ENCODE results near the gene TRAF3.

The TRAF3 gene

GRCh38 chr14:102902523-102903247 lies 125.4 kb downstream of the TRAF3 start:
- TF ChIP-seq TOX (CRISPR knock-in tag; IDR thresholded peaks at IDR 0.05; ENCODE audit: borderline replicate concordance) (no peak), RARB (CRISPR knock-in tag; IDR thresholded peaks at IDR 0.05) (no peak), POU6F1 (CRISPR knock-in tag; IDR thresholded peaks at IDR 0.05; ENCODE audit: borderline replicate concordance, low read depth) (no peak), PATZ1 (CRISPR knock-in tag; IDR thresholded peaks at IDR 0.05; ENCODE audit: borderline replicate concordance) (no peak), ZNF565 (CRISPR knock-in tag; conservative IDR thresholded peaks at IDR 0.05; ENCODE audit: low read depth) (no peak), TSHZ2 (CRISPR knock-in tag; IDR thresholded peaks at IDR 0.05) (no peak), PPARA (CRISPR knock-in tag; IDR thresholded peaks at IDR 0.05; ENCODE audit: borderline replicate concordance) (no peak), OSR1 (CRISPR knock-in tag; IDR thresholded peaks at IDR 0.05) (no peak), ZC3H10 (CRISPR knock-in tag; IDR thresholded peaks at IDR 0.05) (no peak), ARNTL (CRISPR knock-in tag; IDR thresholded peaks at IDR 0.05; ENCODE audit: borderline replicate concordance, low read depth) (no peak), ZFP30 (CRISPR knock-in tag; IDR thresholded peaks at IDR 0.05) (no peak), ZFP3 (CRISPR knock-in tag; IDR thresholded peaks at IDR 0.05) (no peak), ZNF70 (CRISPR knock-in tag; IDR thresholded peaks at IDR 0.05) (no peak), GLIS3 (CRISPR knock-in tag; IDR thresholded peaks at IDR 0.05) (no peak)
- TF ChIP-seq, protein P1, sequence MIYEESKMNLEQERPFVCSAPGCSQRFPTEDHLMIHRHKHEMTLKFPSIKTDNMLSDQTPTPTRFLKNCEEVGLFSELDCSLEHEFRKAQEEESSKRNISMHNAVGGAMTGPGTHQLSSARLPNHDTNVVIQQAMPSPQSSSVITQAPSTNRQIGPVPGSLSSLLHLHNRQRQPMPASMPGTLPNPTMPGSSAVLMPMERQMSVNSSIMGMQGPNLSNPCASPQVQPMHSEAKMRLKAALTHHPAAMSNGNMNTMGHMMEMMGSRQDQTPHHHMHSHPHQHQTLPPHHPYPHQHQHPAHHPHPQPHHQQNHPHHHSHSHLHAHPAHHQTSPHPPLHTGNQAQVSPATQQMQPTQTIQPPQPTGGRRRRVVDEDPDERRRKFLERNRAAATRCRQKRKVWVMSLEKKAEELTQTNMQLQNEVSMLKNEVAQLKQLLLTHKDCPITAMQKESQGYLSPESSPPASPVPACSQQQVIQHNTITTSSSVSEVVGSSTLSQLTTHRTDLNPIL (CRISPR knock-in tag; IDR thresholded peaks at IDR 0.05; ENCODE audit: low read depth) = no peak
- no peak for ATAC-seq

- ATAC-seq = no peak
- TF ChIP-seq ZNF70 (CRISPR knock-in tag; IDR thresholded peaks at IDR 0.05) = no peak
- no peak for TF ChIP-seq ZFP3 (CRISPR knock-in tag; IDR thresholded peaks at IDR 0.05)
- TF ChIP-seq, protein P1 (CRISPR knock-in tag; IDR thresholded peaks at IDR 0.05; ENCODE audit: low read depth) = no peak
- no peak for TF ChIP-seq CSDC2 (CRISPR knock-in tag; IDR thresholded peaks at IDR 0.05)
- TF ChIP-seq ZNF8 (CRISPR knock-in tag; IDR thresholded peaks at IDR 0.05) = no peak
- TF ChIP-seq ZC3H10 (CRISPR knock-in tag; IDR thresholded peaks at IDR 0.05) = no peak
- no peak for TF ChIP-seq PATZ1 (CRISPR knock-in tag; IDR thresholded peaks at IDR 0.05; ENCODE audit: borderline replicate concordance)
- TF ChIP-seq TCF4 (CRISPR knock-in tag; IDR thresholded peaks at IDR 0.05; ENCODE audit: borderline replicate concordance) = no peak
- TF ChIP-seq ISL1 (CRISPR knock-in tag; IDR thresholded peaks at IDR 0.05) = no peak
- no peak for TF ChIP-seq ZNF565 (CRISPR knock-in tag; conservative IDR thresholded peaks at IDR 0.05; ENCODE audit: low read depth)
- TF ChIP-seq ARNTL (CRISPR knock-in tag; IDR thresholded peaks at IDR 0.05; ENCODE audit: borderline replicate concordance, low read depth) = no peak
These were observed 126.1 kb downstream of the TRAF3 start for GRCh38 chr14:102903248-102903888.

All from SK-N-SH treated with all-trans-retinoic acid at 6 μM for 48 hours (cell line).